HepG2 (cell line): ENCODE measurements around the gene NFKB1. TPM values are rescaled to one million over a fixed set of nuclear protein-coding genes. Genes with fewer than 3 reads are reported as not detected.

Experiments used
- ISX ChIP-seq: sonication (generic); formaldehyde crosslinking; conservative IDR thresholded peaks from 2 replicates; pipeline ENCODE4 v1.5.0; 2020; ENCODE audit warnings: missing genetic modification reagents
- KLF16 ChIP-seq, 2 experiments: sonication (generic) in 1 of 2; formaldehyde crosslinking in 1 of 2; IDR thresholded peaks; 2 replicates each; pipeline versions ENCODE4 v1.6.1 to v1.8.0; 2016 to 2023; ENCODE audit warnings: missing genetic modification reagents in 2 of 2, missing compliant biosample characterization in 1 of 2
- MAF1 ChIP-seq: sonication (generic); formaldehyde crosslinking; IDR thresholded peaks from 2 replicates; pipeline ENCODE4 v1.5.0; 2020; ENCODE audit warnings: missing genetic modification reagents, borderline replicate concordance
- MEIS2 ChIP-seq: sonication (generic); formaldehyde crosslinking; IDR thresholded peaks from 2 replicates; pipeline ENCODE4 v1.9.0; 2021; ENCODE audit warnings: mild to moderate bottlenecking, missing genetic modification reagents
- MXD4 ChIP-seq: IDR thresholded peaks from 2 replicates; pipeline ENCODE4 v1.6.1; 2016; ENCODE audit warnings: mild to moderate bottlenecking, missing biosample characterization, missing genetic modification reagents
- NCOA2 ChIP-seq: sonication (generic); formaldehyde crosslinking; IDR thresholded peaks from 2 replicates; pipeline ENCODE4 v1.8.0; 2022; ENCODE audit warnings: inconsistent platforms
- NFIC ChIP-seq: IDR thresholded peaks from 2 replicates; pipeline ENCODE4 v1.6.1; 2012; ENCODE audit warnings: mild to moderate bottlenecking, low read length, inconsistent platforms
- POLR2AphosphoS5 ChIP-seq: IDR thresholded peaks from 2 replicates; pipeline ENCODE4 v1.6.1; 2012; ENCODE audit warnings: low read depth, low read length
- RBFOX2 ChIP-seq: fragments of 200-400 bp; formaldehyde crosslinking; IDR thresholded peaks from 2 replicates; pipeline ENCODE4 v1.6.1; 2017; ENCODE audit warnings: low read depth, mild to moderate bottlenecking, low read length
- SOX13 ChIP-seq, 3 experiments: fragments of 450-650 bp in 1 of 3; sonication (generic) in 1 of 3; formaldehyde crosslinking in 1 of 3; IDR thresholded peaks in 2 of 3; conservative IDR thresholded peaks in 1 of 3; 2 replicates each; pipeline versions ENCODE4 v1.5.0 to v1.6.1; 2016 to 2020; ENCODE audit warnings: antibody characterized with exemption in 1 of 3, mild to moderate bottlenecking in 1 of 3, missing compliant biosample characterization in 1 of 3, missing genetic modification reagents in 1 of 3, moderate library complexity in 1 of 3
- TGIF2 ChIP-seq: IDR thresholded peaks from 2 replicates; pipeline ENCODE4 v1.6.1; 2016; ENCODE audit warnings: control low read depth, missing compliant biosample characterization
- ZFP41 ChIP-seq: sonication (generic); formaldehyde crosslinking; IDR thresholded peaks from 2 replicates; pipeline ENCODE4 v1.4.0; 2020; ENCODE audit warnings: mild to moderate bottlenecking, missing genetic modification reagents, borderline replicate concordance
- ZIK1 ChIP-seq: sonication (generic); formaldehyde crosslinking; IDR thresholded peaks from 2 replicates; pipeline ENCODE4 v1.5.0; 2020; ENCODE audit warnings: mild to moderate bottlenecking, low read depth, missing genetic modification reagents, borderline replicate concordance
- ZNF572 ChIP-seq: sonication (generic); formaldehyde crosslinking; IDR thresholded peaks from 2 replicates; pipeline ENCODE4 v1.5.1; 2020; ENCODE audit warnings: mild to moderate bottlenecking, missing genetic modification reagents
- ZNF83 ChIP-seq: sonication (generic); formaldehyde crosslinking; IDR thresholded peaks from 2 replicates; pipeline ENCODE4 v1.4.0; 2020; ENCODE audit warnings: missing genetic modification reagents, mild to moderate bottlenecking, borderline replicate concordance
- polyA plus RNA-seq, 8 experiments: library from polyadenylated mRNA; depleted of rRNA in 3 of 8; stranded (reverse) in 7 of 8; unstranded in 1 of 8; fragments of >200 nt; fragmentation: Illumina TruSeq in 4 of 8; extraction: Trizol in 4 of 8; gene quantifications; 2 replicates each; pipeline versions ENCODE4 v1.2.1 to v1.2.3, GENCODE V29; 2011 to 2016; ENCODE audit warnings: low read depth in 4 of 8, missing spikeins in 1 of 8, mixed read lengths in 1 of 8; ENCODE audit not compliant: insufficient read depth in 1 of 8
- total RNA-seq, 5 experiments: library from RNA; depleted of rRNA; stranded (reverse); fragments of >200 nt; fragmentation: Illumina TruSeq; extraction: Trizol; gene quantifications; 2 replicates each; pipeline ENCODE4 v1.2.3, GENCODE V29; 2016; ENCODE audit warnings: low read depth in 1 of 5
- TF ChIP-seq, protein P1 (sequence below): sonication (generic); formaldehyde crosslinking; conservative IDR thresholded peaks from 2 replicates; pipeline ENCODE4 v1.4.0; 2020; ENCODE audit warnings: mild to moderate bottlenecking, missing genetic modification reagents, moderate library complexity
- TF ChIP-seq, protein P2 (sequence below): sonication (generic); formaldehyde crosslinking; IDR thresholded peaks from 2 replicates; pipeline ENCODE4 v1.8.0; 2022; ENCODE audit warnings: mild to moderate bottlenecking, missing genetic modification reagents, moderate library complexity
- TF ChIP-seq, protein P3 (sequence below): sonication (generic); formaldehyde crosslinking; IDR thresholded peaks from 2 replicates; pipeline ENCODE4 v1.4.0; 2020; ENCODE audit warnings: missing genetic modification reagents, borderline replicate concordance
- TF ChIP-seq, protein P4 (sequence below): sonication (generic); formaldehyde crosslinking; IDR thresholded peaks from 2 replicates; pipeline ENCODE4 v1.4.0; 2020; ENCODE audit warnings: missing genetic modification reagents, low read depth, mild to moderate bottlenecking, borderline replicate concordance
- TF ChIP-seq, protein P5 (sequence below): sonication (generic); formaldehyde crosslinking; IDR thresholded peaks from 2 replicates; pipeline ENCODE4 v1.8.0; 2022; ENCODE audit warnings: mild to moderate bottlenecking, missing genetic modification reagents; ENCODE audit not compliant: insufficient replicate concordance

NFKB1 gene
- total and polyA plus RNA-seq, 2 of the 13 experiments (the other 11 are each of a cell fraction or from before 2014, with no cell fraction given), result 15.4 to 31.6 TPM

DNA sequence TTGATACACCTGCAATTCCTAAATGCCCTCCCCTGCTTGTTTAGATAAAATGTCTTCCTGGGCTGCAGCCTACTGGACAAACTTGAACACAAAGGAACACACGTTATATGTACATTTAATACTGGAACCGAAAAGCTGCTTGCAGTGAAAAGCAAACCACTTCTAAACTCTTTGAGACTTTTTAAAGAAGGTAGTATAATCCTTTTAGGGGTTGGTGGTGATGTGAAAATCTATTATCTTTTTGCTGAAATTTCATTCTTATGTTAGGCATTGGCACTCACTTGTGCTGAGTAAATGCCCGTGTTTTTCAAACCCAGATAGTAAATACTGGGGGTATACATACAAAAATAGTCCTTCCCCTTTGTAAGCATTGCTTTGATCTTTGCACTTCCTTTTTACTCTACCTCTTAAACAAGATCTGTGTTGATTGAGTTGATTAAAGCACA, 2.2 kb downstream of the NFKB1 start (continued):
- TF ChIP-seq, protein P1, sequence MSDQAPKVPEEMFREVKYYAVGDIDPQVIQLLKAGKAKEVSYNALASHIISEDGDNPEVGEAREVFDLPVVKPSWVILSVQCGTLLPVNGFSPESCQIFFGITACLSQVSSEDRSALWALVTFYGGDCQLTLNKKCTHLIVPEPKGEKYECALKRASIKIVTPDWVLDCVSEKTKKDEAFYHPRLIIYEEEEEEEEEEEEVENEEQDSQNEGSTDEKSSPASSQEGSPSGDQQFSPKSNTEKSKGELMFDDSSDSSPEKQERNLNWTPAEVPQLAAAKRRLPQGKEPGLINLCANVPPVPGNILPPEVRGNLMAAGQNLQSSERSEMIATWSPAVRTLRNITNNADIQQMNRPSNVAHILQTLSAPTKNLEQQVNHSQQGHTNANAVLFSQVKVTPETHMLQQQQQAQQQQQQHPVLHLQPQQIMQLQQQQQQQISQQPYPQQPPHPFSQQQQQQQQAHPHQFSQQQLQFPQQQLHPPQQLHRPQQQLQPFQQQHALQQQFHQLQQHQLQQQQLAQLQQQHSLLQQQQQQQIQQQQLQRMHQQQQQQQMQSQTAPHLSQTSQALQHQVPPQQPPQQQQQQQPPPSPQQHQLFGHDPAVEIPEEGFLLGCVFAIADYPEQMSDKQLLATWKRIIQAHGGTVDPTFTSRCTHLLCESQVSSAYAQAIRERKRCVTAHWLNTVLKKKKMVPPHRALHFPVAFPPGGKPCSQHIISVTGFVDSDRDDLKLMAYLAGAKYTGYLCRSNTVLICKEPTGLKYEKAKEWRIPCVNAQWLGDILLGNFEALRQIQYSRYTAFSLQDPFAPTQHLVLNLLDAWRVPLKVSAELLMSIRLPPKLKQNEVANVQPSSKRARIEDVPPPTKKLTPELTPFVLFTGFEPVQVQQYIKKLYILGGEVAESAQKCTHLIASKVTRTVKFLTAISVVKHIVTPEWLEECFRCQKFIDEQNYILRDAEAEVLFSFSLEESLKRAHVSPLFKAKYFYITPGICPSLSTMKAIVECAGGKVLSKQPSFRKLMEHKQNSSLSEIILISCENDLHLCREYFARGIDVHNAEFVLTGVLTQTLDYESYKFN (CRISPR knock-in tag), result peak; percentile 71
- TF ChIP-seq NFIC (peak; percentile 36; the same call in 1 of the 2 replicates), MXD4 (CRISPR knock-in tag) (0 out of 2 replicates have a peak, but pooled peaks have one; percentile 22), TGIF2 (CRISPR knock-in tag) (no peak), POLR2AphosphoS5 (no peak), ZIK1 (CRISPR knock-in tag) (no peak), MEIS2 (CRISPR knock-in tag) (no peak), SOX13 (IDR thresholded peaks at IDR 0.05) (no peak), SOX13 (CRISPR knock-in tag; conservative IDR thresholded peaks at IDR 0.05 in 1 of 2, IDR thresholded peaks at IDR 0.05 in 1 of 2) (peak in 1 of 2 experiments; percentile 28; a peak in 1 of 4 replicates), ISX (CRISPR knock-in tag) (no peak), KLF16 (CRISPR knock-in tag; IDR thresholded peaks at IDR 0.05) (peak in 1 of 2 experiments; percentile 43; a peak in 1 of 4 replicates), ZNF83 (CRISPR knock-in tag) (no peak), NCOA2 (CRISPR knock-in tag) (0 out of 2 replicates have a peak, but pooled peaks have one; percentile 18), RBFOX2 (0 out of 2 replicates have a peak, but pooled peaks have one; percentile 36), ZNF572 (CRISPR knock-in tag) (no peak), ZFP41 (CRISPR knock-in tag) (no peak), MAF1 (CRISPR knock-in tag) (no peak)
- TF ChIP-seq, protein P2, sequence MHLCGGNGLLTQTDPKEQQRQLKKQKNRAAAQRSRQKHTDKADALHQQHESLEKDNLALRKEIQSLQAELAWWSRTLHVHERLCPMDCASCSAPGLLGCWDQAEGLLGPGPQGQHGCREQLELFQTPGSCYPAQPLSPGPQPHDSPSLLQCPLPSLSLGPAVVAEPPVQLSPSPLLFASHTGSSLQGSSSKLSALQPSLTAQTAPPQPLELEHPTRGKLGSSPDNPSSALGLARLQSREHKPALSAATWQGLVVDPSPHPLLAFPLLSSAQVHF, result no peak
- TF ChIP-seq, protein P3, sequence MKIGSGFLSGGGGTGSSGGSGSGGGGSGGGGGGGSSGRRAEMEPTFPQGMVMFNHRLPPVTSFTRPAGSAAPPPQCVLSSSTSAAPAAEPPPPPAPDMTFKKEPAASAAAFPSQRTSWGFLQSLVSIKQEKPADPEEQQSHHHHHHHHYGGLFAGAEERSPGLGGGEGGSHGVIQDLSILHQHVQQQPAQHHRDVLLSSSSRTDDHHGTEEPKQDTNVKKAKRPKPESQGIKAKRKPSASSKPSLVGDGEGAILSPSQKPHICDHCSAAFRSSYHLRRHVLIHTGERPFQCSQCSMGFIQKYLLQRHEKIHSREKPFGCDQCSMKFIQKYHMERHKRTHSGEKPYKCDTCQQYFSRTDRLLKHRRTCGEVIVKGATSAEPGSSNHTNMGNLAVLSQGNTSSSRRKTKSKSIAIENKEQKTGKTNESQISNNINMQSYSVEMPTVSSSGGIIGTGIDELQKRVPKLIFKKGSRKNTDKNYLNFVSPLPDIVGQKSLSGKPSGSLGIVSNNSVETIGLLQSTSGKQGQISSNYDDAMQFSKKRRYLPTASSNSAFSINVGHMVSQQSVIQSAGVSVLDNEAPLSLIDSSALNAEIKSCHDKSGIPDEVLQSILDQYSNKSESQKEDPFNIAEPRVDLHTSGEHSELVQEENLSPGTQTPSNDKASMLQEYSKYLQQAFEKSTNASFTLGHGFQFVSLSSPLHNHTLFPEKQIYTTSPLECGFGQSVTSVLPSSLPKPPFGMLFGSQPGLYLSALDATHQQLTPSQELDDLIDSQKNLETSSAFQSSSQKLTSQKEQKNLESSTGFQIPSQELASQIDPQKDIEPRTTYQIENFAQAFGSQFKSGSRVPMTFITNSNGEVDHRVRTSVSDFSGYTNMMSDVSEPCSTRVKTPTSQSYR (CRISPR knock-in tag), result no peak
- TF ChIP-seq, protein P4, sequence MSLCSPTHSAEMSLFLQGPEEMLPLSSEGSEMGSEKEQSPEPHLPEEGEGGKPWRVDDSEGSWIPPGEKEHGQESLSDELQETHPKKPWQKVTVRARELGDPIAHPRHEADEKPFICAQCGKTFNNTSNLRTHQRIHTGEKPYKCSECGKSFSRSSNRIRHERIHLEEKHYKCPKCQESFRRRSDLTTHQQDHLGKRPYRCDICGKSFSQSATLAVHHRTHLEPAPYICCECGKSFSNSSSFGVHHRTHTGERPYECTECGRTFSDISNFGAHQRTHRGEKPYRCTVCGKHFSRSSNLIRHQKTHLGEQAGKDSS (CRISPR knock-in tag), result no peak
- TF ChIP-seq, protein P5, sequence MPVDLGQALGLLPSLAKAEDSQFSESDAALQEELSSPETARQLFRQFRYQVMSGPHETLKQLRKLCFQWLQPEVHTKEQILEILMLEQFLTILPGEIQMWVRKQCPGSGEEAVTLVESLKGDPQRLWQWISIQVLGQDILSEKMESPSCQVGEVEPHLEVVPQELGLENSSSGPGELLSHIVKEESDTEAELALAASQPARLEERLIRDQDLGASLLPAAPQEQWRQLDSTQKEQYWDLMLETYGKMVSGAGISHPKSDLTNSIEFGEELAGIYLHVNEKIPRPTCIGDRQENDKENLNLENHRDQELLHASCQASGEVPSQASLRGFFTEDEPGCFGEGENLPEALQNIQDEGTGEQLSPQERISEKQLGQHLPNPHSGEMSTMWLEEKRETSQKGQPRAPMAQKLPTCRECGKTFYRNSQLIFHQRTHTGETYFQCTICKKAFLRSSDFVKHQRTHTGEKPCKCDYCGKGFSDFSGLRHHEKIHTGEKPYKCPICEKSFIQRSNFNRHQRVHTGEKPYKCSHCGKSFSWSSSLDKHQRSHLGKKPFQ (CRISPR knock-in tag), result no peak
